IMR-90 (cell line): ENCODE data around the gene CD93. TPM values are rescaled to one million over a fixed set of nuclear protein-coding genes. Genes with fewer than 3 reads are reported as not detected.

Experiments used
- ATAC-seq: fragments of 200-7000 bp; cut with Tn5 transposase; 2 replicates; pipeline ENCODE4 v1.9.1; 2020; ENCODE audit warnings: low read depth, mild to moderate bottlenecking, moderate library complexity
- BruUV-seq: library from RNA; stranded (reverse); fragments of 400-500 nt; replicated peaks from 2 replicates; lab custom pipeline; 2021; lab: Mats Ljungman, UMichigan
- CTCF ChIA-PET: fragments of 300-600 bp; formaldehyde crosslinking; extraction: SDS; loops from one replicate; lab custom pipeline; 2021; ENCODE audit warnings: antibody characterized with exemption; lab: Yijun Ruan, JAX
- POLR2A ChIA-PET: fragments of 300-600 bp; sonication (Branson Sonifier 250); formaldehyde crosslinking; loops from one replicate; lab custom pipeline; 2022; ENCODE audit warnings: antibody characterized with exemption; ENCODE audit not compliant: unreplicated experiment; lab: Charles Lee
- DNase-seq: peaks from one replicate; pipeline ENCODE4 v3.0.0; 2013
- H2AFZ ChIP-seq: replicated peaks from 2 replicates; pipeline ENCODE3; 2013; ENCODE audit warnings: low read length, mild to moderate bottlenecking; ENCODE audit not compliant: poor library complexity
- H2AK5ac ChIP-seq: 2 replicates; pipeline ENCODE4 v1.6.1; 2013; ENCODE audit warnings: low read depth, low read length, inconsistent platforms
- H2AK9ac ChIP-seq: replicated peaks from 2 replicates; pipeline ENCODE3; 2013; ENCODE audit warnings: mild to moderate bottlenecking, low read depth, low read length, moderate library complexity; ENCODE audit not compliant: poor library complexity
- H2BK120ac ChIP-seq: 2 replicates; pipeline ENCODE4 v1.6.1; 2013; ENCODE audit warnings: low read depth, low read length, inconsistent platforms
- H2BK15ac ChIP-seq: 3 replicates; pipeline ENCODE4 v1.6.1; 2013; ENCODE audit warnings: low read depth, low read length, inconsistent platforms
- H2BK20ac ChIP-seq: 2 replicates; pipeline ENCODE4 v1.6.1; 2013; ENCODE audit warnings: low read depth, mild to moderate bottlenecking, inconsistent platforms, low read length, moderate library complexity
- H2BK5ac ChIP-seq: 2 replicates; pipeline ENCODE4 v1.6.1; 2013; ENCODE audit warnings: mild to moderate bottlenecking, low read depth, low read length, inconsistent platforms; ENCODE audit not compliant: poor library complexity, severe bottlenecking
- H3K14ac ChIP-seq: replicated peaks from 2 replicates; pipeline ENCODE4 v1.6.1; 2013; ENCODE audit warnings: low read depth, low read length, inconsistent platforms
- H3K18ac ChIP-seq: 2 replicates; pipeline ENCODE4 v1.6.1; 2013; ENCODE audit warnings: low read depth, low read length, control low read depth
- H3K23ac ChIP-seq: 2 replicates; pipeline ENCODE4 v1.6.1; 2013; ENCODE audit warnings: low read depth, low read length, inconsistent platforms
- H3K27ac ChIP-seq: 2 replicates; pipeline ENCODE4 v1.5.1; 2013; ENCODE audit warnings: mild to moderate bottlenecking, control low read depth, low read length; ENCODE audit not compliant: insufficient read depth
- H3K27me3 ChIP-seq: 2 replicates; pipeline ENCODE4 v1.6.1; 2013; ENCODE audit warnings: low read length; ENCODE audit not compliant: control insufficient read depth, insufficient read depth
- H3K36me3 ChIP-seq: 2 replicates; pipeline ENCODE4 v1.6.1; 2013; ENCODE audit warnings: low read length, mixed read lengths; ENCODE audit not compliant: control insufficient read depth, insufficient read depth
- H3K4ac ChIP-seq: 2 replicates; pipeline ENCODE4 v1.6.1; 2013; ENCODE audit warnings: low read depth, low read length, inconsistent platforms
- H3K4me1 ChIP-seq: 2 replicates; pipeline ENCODE4 v1.6.1; 2013; ENCODE audit warnings: low read length, mixed read lengths; ENCODE audit not compliant: control insufficient read depth, insufficient read depth
- H3K4me2 ChIP-seq: 2 replicates; pipeline ENCODE4 v1.6.1; 2013; ENCODE audit warnings: low read depth, mild to moderate bottlenecking, control low read depth, low read length, moderate library complexity
- H3K4me3 ChIP-seq: 2 replicates; pipeline ENCODE4 v1.5.1; 2013; ENCODE audit warnings: low read depth, mild to moderate bottlenecking, control low read depth, low read length, moderate library complexity; ENCODE audit not compliant: insufficient read depth
- H3K56ac ChIP-seq: 2 replicates; pipeline ENCODE4 v1.6.1; 2013; ENCODE audit warnings: low read length, inconsistent platforms; ENCODE audit not compliant: insufficient read depth; ENCODE audit errors: extremely low read depth
- H3K79me1 ChIP-seq, 2 experiments: 2 replicates each; pipeline ENCODE4 v1.6.1; 2013; ENCODE audit warnings: low read length in 2 of 2, inconsistent platforms in 1 of 2, low read depth in 1 of 2
- H3K9ac ChIP-seq: 2 replicates; pipeline ENCODE4 v1.6.1; 2013; ENCODE audit warnings: low read depth, low read length, control low read depth
- H3K9me1 ChIP-seq: 2 replicates; pipeline ENCODE4 v1.6.1; 2013; ENCODE audit warnings: low read length, inconsistent platforms; ENCODE audit not compliant: insufficient read depth
- H3K9me3 ChIP-seq: 2 replicates; pipeline ENCODE4 v1.6.1; 2013; ENCODE audit warnings: low read length; ENCODE audit not compliant: control insufficient read depth, insufficient read depth
- H4K20me1 ChIP-seq: 2 replicates; pipeline ENCODE4 v1.6.1; 2013; ENCODE audit warnings: low read length, inconsistent platforms; ENCODE audit not compliant: insufficient read depth
- H4K5ac ChIP-seq: 2 replicates; pipeline ENCODE4 v1.6.1; 2013; ENCODE audit warnings: mild to moderate bottlenecking, low read depth, low read length, control low read depth
- H4K8ac ChIP-seq, 2 experiments: 2 replicates each; pipeline ENCODE4 v1.6.1; 2013; ENCODE audit warnings: low read depth in 2 of 2, low read length in 2 of 2, control low read depth in 1 of 2, inconsistent platforms in 1 of 2
- H4K91ac ChIP-seq: 2 replicates; pipeline ENCODE4 v1.6.1; 2013; ENCODE audit warnings: low read depth, low read length, inconsistent platforms; ENCODE audit not compliant: insufficient read depth
- CEBPB ChIP-seq: IDR thresholded peaks from 2 replicates; pipeline ENCODE4 v1.6.1; 2012; ENCODE audit warnings: low read depth, low read length, improper control_type of control experiment
- MAZ ChIP-seq: IDR thresholded peaks from 2 replicates; pipeline ENCODE4 v1.6.1; 2012; ENCODE audit warnings: low read depth, mild to moderate bottlenecking, low read length, improper control_type of control experiment, moderate library complexity, borderline replicate concordance
- MXI1 ChIP-seq: IDR thresholded peaks from 2 replicates; pipeline ENCODE4 v1.6.1; 2012; ENCODE audit warnings: low read depth, mild to moderate bottlenecking, low read length, moderate library complexity, borderline replicate concordance
- WGBS, 2 experiments: methylation state at CpG; one replicate each; pipeline versions ENCODE4 v1.1.5 to v1.1.7; 2013; ENCODE audit warnings: missing lambda C conversion rate in 2 of 2; ENCODE audit not compliant: insufficient read length in 1 of 2; ENCODE audit errors: extremely low coverage in 2 of 2; 5-methylcytosine and 5-hydroxymethylcytosine counted together
- dilution Hi-C: fragments of 300-500 bp; cut with HindIII; formaldehyde crosslinking; loops from one replicate; pipeline ENCODE4 v1.14.3; 2018; ENCODE audit warnings: low sequenced_read_pairs; ENCODE audit not compliant: unreplicated experiment
- in situ Hi-C: fragments of 300-500 bp; cut with MboI; formaldehyde crosslinking; loops from 3 replicates; pipeline ENCODE4 v1.14.3; 2019; ENCODE audit warnings: low sequenced_read_pairs, inconsistent platforms, mixed read lengths
- intact Hi-C: fragments of 100-400 bp; cut with micrococcal nuclease; formaldehyde crosslinking; loops from 2 replicates; pipeline ENCODE4 v1.10.0; 2022
- polyA plus RNA-seq, 3 experiments: library from polyadenylated mRNA; depleted of rRNA; stranded (reverse); fragments of >200 nt; gene quantifications; 2 replicates each; pipeline ENCODE4 v1.2.3, GENCODE V29; 2012; ENCODE audit warnings: low replicate concordance in 1 of 3
- total RNA-seq: library from RNA; depleted of rRNA; stranded (reverse); fragments of >200 nt; gene quantifications from 2 replicates; pipeline ENCODE4 v1.2.3, GENCODE V29; 2012

CD93 gene
- total and polyA plus RNA-seq, 2 of the 4 experiments (the other 2 are of a cell fraction): under 0.01 to 0.02 TPM

DNA sequence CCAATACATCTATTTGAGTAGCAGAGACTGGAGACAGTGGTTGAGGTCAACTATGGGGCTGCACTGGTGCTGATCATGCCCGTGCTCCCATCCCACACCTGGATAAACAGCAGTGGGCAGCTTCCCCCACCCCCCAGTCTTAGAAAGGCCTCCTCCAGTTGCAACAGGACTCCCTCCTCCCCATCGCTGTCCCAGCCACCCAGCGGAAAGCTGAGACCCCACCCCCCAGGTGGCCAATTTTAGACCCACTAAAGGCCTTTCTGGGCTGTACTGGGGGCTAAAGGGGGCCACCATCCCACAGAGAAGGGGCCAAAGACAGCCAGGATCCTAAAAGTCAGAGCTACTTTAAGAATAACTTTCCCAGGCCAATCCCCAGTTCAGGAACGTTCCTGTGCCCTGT is 52.2 kb downstream of the CD93 start:
- in situ Hi-C loops (no loop called here), dilution Hi-C loops (no loop called here), intact Hi-C loops (no loop called here)
- Histone ChIP-seq H2BK120ac (no peak overlapping the region), H3K9me3 (no peaks in the 10 kb centered on the region), H3K36me3 (no peaks in the 10 kb centered on the region), H2AK9ac (no peak overlapping the region), H2BK20ac (no peak overlapping the region), H3K4me1 (no peaks in the 10 kb centered on the region), H3K27me3 (peaks cover 23% of the 10 kb centered on the region), H3K27ac (no peak overlapping the region), H3K4me3 (no peak overlapping the region), H3K4ac (no peak overlapping the region), H3K9ac (no peak overlapping the region), H3K9me1 (no peaks in the 10 kb centered on the region), H2BK15ac (no peak overlapping the region), H3K79me1 (no peaks in the 10 kb centered on the region), H4K20me1 (no peaks in the 10 kb centered on the region), H3K4me2 (no peak overlapping the region), H3K14ac (no peak overlapping the region), H3K56ac (no peak overlapping the region), H3K18ac (no peak overlapping the region), H2AFZ (no peak overlapping the region), H4K91ac (no peak overlapping the region), H4K8ac (no peak overlapping the region), H2AK5ac (no peak overlapping the region), H4K5ac (no peak overlapping the region), H3K23ac (no peak overlapping the region), H2BK5ac (no peak overlapping the region)
- ChIA-PET CTCF (no interaction called here), POLR2A (no interaction called here)
- 90% methylated on average over 2 of the region's 4 CpGs; no CpG with 5 or more reads in 1 of the 2 experiments for WGBS, 2 experiments
- TF ChIP-seq CEBPB: no peak
- TF ChIP-seq MAZ: no peak
- TF ChIP-seq MXI1: no peak
- no peak for DNase-seq
- no TSS peak for BruUV-seq
- no peak for ATAC-seq
